HG02763 (cell line): Measurements from ENCODE around the gene GDPD1.
"Not testable (repeated sequence)": the region's sequence is repeated elsewhere in the genome, so short reads cannot be mapped to it uniquely, and the experiment has no call there.

Source experiments
- ATAC-seq: cut with Tn5 transposase; IDR thresholded peaks from one replicate; pipeline ENCODE4 v1.9.1; 2021; ENCODE audit warnings: mild to moderate bottlenecking, moderate library complexity; ENCODE audit not compliant: unreplicated experiment

The GDPD1 gene

DNA sequence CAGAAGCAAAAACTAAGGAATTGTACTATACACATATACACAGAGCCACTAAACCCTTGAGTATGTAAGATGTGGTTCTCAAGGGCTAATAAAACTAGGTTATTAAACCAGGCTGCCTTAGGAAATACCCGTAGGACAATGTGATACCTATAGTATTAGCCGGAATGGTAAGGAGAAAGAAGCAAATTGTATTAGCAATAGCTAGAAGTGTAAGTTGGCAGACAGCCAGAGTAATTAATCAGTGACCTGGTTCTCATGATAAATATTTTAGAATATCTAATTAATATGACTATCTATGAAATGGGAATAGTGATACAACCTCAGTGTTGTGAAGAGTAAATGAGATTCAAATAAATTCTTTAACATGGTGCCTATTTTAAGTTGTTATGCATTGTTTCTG, 18.6 kb downstream of the GDPD1 start:
- no peak for ATAC-seq

DNA sequence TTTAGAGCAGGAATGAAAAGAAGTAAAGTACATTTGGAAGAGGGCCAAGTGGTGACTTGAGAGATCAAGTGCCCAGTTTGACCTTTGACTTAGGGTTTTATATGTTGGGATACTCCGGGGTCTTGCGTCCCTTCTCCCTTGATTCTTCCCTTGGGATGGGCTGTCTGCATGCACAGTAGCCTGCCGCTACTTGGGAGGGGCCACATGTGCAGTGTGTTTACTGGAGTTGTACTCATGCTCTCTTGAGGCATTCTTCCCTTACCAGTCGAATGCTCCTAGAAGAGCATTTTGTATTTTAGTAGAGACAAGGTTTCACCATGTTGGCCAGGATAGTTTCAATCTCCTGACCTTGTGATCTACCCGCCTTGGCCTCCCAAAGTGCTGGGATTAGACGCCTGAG, 23.8 kb downstream of the GDPD1 start:
- ATAC-seq = no peak

DNA sequence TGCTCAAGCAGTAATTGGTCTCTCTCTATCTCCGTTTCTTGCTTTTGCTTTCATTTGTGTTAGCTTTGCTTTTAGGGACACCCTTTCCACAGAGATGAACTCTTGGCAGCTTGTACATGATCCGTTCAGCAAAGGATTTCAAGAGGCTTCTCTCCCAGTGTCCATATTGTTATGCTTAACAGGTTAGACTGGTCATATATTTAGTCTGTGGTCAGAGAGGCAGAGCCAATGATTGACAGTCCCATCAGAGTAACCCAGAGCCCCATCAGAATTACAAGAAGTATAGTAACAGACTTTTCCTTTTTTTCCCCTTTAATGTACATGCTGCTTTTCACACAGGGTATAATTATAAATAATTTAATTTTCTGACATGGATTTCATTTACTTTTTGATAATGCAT, 34.4 kb downstream of the GDPD1 start:
- no peak for ATAC-seq

DNA sequence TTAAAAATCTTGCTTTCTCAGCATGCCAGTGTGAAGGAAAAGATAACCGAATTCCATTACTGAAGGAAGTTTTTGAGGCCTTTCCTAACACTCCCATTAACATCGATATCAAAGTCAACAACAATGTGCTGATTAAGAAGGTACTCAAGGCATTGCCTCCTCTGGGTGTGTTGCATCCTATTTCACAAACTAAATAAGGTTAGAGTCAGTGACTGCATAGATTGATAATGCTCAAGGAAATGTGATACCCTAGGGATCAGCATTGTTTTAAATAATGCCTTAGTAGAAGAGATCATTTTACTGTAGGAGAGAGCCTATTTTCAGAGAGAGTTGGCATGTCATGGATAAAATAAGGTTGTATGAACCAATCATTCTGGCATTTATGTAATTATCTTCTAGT, 36.8 kb downstream of the GDPD1 start:
- no peak for ATAC-seq

GRCh38 chr17:59260722-59261121, 40.4 kb downstream of the GDPD1 start:
- no peak for ATAC-seq

- ATAC-seq = no peak
Measured at GRCh38 chr17:59266745-59267144, 46.4 kb downstream of the GDPD1 start.

DNA sequence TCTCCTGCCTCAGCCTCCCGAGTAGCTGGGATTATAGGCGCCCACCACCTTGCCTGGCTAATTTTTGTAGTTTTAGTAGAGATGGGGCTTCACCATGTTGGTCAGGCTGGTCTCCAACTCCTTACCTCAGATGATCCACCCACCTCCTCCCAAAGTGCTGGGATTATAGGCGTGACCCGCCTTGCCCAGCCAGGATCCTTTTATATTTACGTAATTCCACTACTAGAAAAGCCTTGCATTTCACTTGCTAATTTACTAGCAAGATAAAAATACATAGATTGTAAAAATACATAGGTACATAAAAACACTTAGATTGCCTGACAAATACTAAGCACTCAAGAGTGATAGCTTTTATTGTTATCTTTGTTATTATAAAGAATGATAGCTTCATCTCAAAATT, 47.5 kb downstream of the GDPD1 start:
- no peak for ATAC-seq

GRCh38 chr17:59275618-59276017, 55.3 kb downstream of the GDPD1 start:
- no peak for ATAC-seq

DNA sequence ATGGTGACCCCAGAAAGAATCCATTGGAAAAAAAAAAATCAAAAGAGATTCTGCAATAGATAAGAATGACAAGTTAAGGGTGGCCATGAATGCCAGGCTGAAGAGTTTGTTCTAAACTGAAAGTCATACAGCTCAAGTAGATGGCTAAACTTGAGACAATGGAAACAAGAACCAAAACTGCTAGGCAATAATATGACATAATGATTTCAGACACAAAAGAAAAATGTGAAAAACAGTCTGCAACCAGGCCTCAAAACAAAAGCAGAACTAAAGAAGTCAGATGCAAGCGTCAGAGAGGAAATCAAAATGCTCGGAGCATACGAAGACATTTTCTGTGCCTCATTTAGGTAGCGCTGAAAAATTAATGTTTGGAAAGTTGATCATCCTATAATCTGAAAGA, 56.7 kb downstream of the GDPD1 start:
- ATAC-seq = no peak

DNA sequence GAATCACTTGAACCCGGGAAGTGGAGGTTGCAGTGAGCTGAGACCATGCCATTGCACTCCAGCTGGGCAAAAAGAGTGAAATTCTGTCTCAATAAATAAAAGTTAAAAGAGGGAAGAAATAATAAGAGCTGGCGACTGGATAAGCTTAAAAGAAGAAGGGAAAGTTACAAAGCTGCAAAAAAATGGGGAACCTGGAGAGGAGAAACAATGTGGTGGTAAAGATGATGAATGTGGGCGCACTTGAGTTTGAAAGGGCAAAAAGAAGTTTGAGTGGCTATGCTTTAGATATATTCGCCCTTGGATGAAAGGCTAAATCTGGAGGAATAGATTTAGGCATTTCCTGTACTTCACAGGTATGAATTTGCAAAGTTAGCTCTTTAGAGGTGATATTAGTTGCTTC, 58.1 kb downstream of the GDPD1 start:
- no peak for ATAC-seq

DNA sequence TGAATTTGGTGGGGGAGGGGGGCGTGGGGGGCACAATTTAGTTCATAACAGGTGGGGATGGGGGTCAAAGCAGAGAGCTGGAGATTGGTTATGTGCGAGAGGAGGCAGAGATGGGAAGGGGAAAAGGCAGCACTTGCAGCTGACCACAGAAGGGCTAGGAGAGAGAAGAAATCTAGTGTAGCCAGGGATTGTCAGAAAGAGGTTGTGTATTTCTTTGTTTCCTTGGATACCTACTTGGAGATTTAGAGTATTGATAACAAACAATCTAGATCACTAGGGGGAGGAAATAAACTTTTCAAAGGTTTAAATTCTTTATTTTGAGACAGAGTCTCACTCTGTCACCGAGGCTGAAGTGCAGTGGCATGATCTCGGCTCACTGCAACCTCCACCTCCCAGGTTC, 64.0 kb downstream of the GDPD1 start:
- no peak for ATAC-seq

DNA sequence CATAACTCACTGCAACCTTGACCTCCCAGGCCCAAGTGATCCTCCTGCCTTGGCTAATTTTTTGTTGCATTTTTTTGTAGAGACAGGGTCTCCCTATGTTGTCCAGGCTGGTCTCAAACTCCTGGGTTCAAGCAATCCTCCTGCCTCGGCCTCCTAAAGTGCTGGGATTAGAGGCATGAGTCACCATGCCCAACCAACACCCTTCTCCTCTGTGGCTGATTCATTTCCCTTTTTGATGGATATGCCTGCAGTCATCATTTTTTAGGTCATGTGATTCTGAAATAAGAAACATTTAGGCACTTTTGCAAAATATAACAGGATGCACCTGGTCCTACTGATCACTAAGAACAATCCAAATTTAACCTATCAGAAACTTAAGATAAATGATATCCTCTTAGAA, 67.1 kb downstream of the GDPD1 start:
- no peak for ATAC-seq

DNA sequence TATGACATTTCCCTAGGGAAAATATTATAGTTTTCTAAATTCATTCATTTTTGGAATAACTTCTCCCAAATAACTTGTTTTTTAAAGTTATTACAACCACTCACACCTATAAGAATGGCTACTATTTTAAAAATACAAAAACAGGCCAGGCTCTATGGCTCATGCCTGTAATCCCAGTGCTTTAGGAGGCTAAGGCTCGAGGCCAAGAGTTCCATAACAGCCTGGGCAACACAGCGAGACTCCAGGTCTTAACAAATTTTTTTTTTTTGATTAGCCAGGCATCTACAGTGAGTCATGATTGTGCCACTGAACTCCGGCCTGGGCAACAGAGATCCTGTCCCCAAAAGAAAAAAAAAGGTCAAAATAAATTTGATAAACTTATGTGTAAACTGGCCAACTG, 67.6 kb downstream of the GDPD1 start:
- no peak for ATAC-seq

GRCh38 chr17:59289981-59290301, 69.6 kb downstream of the GDPD1 start:
- no peak for ATAC-seq

GRCh38 chr17:59290302-59290998, 70.1 kb downstream of the GDPD1 start:
- ATAC-seq = not testable (repeated sequence)

- ATAC-seq = no peak
Measured at GRCh38 chr17:59292174-59292523, 71.8 kb downstream of the GDPD1 start.

DNA sequence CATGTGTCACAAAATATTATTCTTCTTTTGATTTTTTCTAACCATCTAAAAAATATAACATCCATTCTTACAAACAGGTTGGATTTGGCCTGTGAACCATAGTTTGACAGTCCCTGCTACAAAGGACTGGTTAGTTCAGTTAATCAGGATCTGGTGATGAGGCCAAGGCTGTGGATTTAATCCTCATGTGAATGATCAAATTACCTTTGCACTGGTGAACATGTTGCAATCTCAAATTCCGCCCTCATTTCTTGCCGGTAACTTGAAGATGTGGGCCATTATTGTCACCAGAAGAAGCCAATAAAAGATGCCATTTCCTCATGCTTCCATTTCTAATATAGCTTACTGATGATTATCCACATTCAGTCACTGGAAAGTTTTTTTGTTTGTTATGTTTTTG, 75.9 kb downstream of the GDPD1 start:
- ATAC-seq = no peak

- ATAC-seq = no peak
Measured at GRCh38 chr17:59298521-59298920, 78.2 kb downstream of the GDPD1 start.

DNA sequence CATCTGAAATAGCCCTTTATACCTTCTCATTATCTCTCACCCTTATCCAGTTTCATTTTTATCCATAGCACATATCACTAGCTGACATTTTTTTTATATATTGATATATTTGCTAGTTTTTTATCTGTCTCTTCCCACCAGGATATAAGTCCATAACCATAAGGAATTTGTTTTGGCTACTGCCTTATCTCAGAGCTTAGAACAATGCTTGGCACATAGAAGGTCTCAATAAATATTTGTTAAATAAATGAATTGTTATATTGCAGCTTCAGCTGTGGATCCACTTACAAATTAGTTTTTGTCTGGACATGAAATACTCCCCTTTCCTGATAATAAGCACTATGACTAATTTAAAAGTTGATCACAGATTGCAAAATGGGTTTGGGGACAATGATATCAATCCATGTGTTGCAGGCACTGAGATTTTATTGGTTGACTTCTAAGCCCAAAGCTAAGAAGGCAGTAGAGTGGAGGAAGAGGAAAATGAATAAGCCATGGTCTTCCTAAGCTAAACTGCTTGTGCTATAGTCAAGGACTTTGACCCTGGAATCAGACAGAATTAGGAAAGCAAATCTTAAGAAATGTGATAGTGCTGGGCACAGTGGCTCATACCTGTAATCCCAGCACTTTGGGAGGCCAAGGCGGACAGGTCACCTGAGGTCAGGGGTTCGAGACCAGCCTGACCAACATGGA, 79.2 kb downstream of the GDPD1 start:
- ATAC-seq = no peak

- no peak for ATAC-seq
Measured at GRCh38 chr17:59300941-59301340, 80.6 kb downstream of the GDPD1 start.

DNA sequence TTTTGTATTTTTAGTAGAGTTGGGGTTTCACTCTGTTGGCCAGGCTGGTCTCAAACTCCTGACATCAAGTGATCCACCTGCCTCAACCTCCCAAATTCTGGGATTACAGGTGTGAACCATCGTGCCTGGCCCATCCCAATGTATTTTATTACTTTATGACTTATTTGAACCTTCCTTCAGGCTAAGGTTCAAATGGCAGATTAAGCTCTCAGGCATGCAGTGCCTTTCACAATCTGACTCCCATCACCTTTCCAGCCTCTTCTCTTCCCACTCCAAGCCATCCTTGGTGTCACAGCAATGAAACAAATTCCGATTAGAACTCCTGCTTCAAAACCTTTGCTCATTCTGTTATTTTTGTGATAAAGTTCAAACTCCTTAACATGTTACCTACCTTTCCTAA, 84.5 kb downstream of the GDPD1 start:
- no peak for ATAC-seq

- no peak for ATAC-seq
Measured at GRCh38 chr17:59310263-59310920, 90.1 kb downstream of the GDPD1 start.

DNA sequence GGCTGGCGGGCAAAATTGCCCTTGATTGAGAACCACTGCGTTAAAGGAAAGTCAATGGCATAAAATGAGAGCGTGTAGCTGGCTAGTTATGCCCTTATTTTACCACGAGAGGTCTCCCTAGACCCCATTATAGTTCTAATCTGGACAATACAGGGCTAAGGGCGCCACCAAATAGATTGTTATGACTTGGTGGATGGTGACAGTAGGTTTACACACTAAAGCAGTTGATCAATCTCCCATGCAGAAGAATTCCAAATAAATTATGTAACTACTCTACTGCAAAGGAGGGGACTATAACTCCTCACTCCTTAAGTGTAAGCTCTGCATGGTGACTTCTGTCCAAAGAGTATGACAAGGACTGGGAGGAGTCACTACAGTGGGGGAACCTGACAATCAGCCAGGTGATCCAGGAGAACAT, 90.7 kb downstream of the GDPD1 start:
- ATAC-seq = no peak
